ENCODE measurements around the gene YJEFN3.

YJEFN3 gene

DNA sequence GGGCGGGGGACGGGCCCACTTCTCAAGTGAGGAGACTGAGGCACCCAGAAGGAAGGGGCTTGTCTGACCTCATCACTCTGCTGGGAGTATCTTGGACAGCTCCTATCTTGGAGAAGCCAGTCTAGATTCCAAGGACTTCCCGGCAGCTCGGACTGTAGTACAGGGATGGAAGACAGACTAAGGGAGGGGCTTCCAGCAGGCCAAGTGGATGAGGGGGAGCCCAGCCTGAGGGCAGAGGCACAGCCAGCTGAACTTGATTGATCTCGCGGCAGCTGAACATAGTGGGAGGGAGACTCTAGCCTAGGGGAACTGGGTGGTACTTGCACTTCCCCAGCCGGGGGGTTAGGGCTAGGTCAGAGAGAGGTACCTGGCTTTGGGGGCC lies 10.1 kb downstream of the YJEFN3 start:
- Mint-ChIP-seq H3K27ac (peak overlapping the region; percentile 33), H3K27me3 (peaks cover 50% of the 10 kb centered on the region), H3K4me3 (peak overlapping the region; percentile 63), H3K36me3 (no peaks in the 10 kb centered on the region), H3K4me1 (peaks cover 34% of the 10 kb centered on the region), H3K9me3 (no peaks in the 10 kb centered on the region)
- ATAC-seq, result peak; percentile 13

DNA sequence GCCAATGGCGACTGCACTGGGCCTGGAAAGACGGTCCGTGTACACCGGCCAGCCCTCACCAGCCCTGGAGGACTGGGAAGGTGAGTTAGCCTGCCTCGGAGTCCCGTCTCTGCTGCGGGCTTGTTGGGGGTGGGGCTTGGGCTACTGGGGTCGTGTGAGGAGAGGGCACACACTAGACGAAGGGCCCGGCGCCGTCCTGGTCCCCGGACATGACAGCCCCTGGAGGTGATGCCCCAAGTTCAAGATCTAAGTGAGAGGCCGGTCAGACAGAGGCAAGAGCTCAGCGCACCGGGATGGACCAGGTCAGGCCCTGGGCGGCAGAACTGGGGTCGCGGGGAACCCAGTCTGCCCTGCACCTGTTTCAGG lies 11.0 kb downstream of the YJEFN3 start:
- Mint-ChIP-seq H3K27me3 (peaks cover 54% of the 10 kb centered on the region), H3K4me1 (peaks cover 34% of the 10 kb centered on the region), H3K36me3 (no peaks in the 10 kb centered on the region), H3K27ac (no peak overlapping the region), H3K9me3 (no peaks in the 10 kb centered on the region), H3K4me3 (peak overlapping the region; percentile 24)
- ATAC-seq, result no peak

DNA sequence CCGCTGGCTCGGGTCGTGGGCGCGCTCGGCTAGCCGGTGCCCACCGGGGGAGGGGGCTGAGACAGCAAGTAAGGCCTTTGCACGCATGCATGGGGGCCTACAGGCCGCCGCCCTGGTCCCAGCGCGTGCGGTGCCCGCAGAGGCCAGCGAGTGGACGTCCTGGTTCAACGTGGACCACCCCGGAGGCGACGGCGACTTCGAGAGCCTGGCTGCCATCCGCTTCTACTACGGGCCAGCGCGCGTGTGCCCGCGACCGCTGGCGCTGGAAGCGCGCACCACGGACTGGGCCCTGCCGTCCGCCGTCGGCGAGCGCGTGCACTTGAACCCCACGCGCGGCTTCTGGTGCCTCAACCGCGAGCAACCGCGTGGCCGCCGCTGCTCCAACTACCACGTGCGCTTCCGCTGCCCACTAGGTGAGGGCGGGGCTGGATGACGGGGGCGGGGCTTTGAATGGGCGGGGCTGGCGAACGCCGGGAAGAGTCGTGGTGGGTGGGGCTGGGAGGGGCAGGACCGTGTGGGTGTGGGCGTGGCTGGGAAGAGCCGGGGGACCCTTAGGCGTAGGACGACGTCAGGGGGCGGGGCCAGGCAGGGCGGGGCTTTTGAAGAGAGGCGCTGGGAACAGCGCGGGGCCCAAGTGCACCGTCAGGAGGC lies 11.5 kb downstream of the YJEFN3 start:
- peak overlapping the region; percentile 56 for H3K4me3 Mint-ChIP-seq
- peak; percentile 16 for ATAC-seq
- H3K9me3 Mint-ChIP-seq, result no peaks in the 10 kb centered on the region
- H3K27me3 Mint-ChIP-seq, result peaks cover 54% of the 10 kb centered on the region
- H3K4me1 Mint-ChIP-seq, result peaks cover 34% of the 10 kb centered on the region
- peak overlapping the region; percentile 25 for H3K27ac Mint-ChIP-seq
- no peaks in the 10 kb centered on the region for H3K36me3 Mint-ChIP-seq

DNA sequence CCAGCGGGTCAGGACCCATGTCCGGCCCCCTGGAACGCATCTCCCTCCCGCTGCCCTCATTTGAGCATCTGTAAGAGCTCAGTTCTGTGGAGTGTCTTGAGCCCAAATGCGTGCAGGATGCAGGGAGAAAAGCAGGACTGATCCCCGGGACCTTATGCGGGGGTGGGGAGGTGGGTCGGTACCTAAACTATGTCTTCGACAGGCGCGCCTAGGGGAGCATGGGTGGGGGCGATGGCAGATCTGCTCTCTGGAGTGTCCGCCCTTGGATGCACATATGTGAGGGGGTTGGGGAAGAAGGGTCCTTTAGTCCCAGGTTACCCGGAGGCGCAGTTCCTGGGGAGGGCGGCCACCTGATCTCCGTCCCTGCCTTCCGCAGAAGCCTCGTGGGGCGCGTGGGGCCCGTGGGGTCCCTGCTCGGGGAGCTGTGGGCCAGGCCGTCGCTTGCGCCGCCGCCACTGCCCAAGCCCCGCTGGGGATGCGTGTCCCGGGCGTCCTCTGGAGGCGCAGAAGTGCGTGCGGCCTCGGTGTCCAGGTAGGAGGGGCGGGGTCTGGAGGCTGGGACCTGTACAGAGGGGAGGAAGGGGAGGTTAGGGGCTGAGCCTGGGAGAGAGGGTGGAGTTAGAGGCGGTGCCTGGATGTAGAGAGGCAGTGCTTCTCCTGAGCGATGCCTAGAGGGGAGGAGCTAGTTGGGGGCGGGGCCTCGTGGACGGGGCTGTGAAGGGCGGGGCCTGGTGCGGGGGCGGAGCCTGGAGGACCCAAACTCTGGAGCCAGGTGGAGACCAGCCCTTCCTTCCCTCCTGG lies 12.2 kb downstream of the YJEFN3 start:
- no peaks in the 10 kb centered on the region for H3K9me3 Mint-ChIP-seq
- peak overlapping the region; percentile 56 for H3K4me3 Mint-ChIP-seq
- no peaks in the 10 kb centered on the region for H3K36me3 Mint-ChIP-seq
- H3K27me3 Mint-ChIP-seq, result peaks cover 54% of the 10 kb centered on the region
- ATAC-seq, result peak; percentile 80
- H3K27ac Mint-ChIP-seq, result peak overlapping the region; percentile 25
- peaks cover 34% of the 10 kb centered on the region for H3K4me1 Mint-ChIP-seq

DNA sequence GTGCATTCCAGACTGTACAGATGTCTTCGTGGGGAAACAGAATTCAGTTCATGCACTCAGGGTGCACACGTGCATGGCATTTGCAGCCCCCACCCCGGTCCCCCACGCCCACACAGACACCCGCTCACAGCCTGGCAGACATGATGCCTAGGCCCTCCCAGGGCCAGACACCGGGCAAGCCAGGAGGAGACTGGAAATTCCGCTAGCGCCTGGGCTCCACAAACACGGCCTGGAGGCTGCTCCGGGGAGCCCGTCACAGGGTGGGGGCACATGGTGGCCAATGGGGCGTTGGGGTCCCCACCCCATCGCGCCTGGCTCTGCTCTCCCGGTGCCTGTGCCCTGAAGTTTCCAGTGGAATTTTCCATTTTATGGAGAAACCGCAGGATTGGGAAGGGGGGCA lies 12.9 kb downstream of the YJEFN3 start:
- Mint-ChIP-seq H3K27me3 (peaks cover 54% of the 10 kb centered on the region), H3K27ac (no peak overlapping the region), H3K4me1 (peaks cover 33% of the 10 kb centered on the region), H3K9me3 (no peaks in the 10 kb centered on the region), H3K36me3 (no peaks in the 10 kb centered on the region), H3K4me3 (peak overlapping the region; percentile 56)
- ATAC-seq, result no peak

DNA sequence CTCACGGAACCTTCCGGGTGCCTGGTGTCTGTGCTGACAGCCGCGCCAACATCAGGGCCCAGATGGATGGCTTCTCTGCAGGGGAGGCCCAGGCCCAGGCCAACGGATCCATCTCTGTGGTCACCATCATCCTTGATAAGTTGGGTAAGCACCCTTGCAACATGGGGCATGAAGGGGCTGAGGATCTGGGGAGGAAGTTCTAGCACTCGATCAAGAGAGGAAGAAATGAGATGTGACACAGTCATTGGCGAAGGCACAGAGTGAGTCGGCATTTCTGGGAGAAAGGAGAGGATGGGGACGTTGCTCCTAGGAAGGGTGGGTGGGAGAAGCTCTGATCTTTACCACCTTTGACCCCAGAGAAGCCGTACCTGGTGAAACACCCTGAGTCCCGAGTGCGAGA lies 13.8 kb downstream of the YJEFN3 start:
- Mint-ChIP-seq H3K4me1 (peaks cover 26% of the 10 kb centered on the region), H3K36me3 (no peaks in the 10 kb centered on the region), H3K4me3 (no peak overlapping the region), H3K27ac (no peak overlapping the region), H3K9me3 (no peaks in the 10 kb centered on the region), H3K27me3 (peaks cover 54% of the 10 kb centered on the region)
- no peak for ATAC-seq

DNA sequence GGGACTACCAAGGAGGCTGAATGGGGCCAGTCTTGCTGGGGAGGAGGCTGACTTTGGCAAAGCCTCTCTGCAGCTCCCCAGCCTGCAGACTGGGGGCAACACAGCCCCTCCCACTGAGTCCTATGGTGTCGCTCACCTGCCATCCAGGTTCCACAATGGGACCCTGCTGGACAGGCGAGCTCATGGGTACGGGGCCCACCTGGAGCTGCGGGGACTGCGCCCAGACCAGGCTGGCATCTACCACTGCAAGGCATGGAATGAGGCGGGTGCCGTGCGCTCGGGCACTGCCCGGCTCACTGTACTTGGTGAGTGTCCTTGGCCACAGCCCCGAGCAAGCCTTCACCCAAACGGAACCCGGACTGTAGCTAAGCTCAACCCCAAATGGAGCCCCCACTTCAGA lies 14.4 kb downstream of the YJEFN3 start:
- no peak for ATAC-seq
- H3K36me3 Mint-ChIP-seq, result no peaks in the 10 kb centered on the region
- peaks cover 23% of the 10 kb centered on the region for H3K4me1 Mint-ChIP-seq
- no peaks in the 10 kb centered on the region for H3K9me3 Mint-ChIP-seq
- no peak overlapping the region for H3K27ac Mint-ChIP-seq
- H3K27me3 Mint-ChIP-seq, result peaks cover 54% of the 10 kb centered on the region
- H3K4me3 Mint-ChIP-seq, result no peak overlapping the region

DNA sequence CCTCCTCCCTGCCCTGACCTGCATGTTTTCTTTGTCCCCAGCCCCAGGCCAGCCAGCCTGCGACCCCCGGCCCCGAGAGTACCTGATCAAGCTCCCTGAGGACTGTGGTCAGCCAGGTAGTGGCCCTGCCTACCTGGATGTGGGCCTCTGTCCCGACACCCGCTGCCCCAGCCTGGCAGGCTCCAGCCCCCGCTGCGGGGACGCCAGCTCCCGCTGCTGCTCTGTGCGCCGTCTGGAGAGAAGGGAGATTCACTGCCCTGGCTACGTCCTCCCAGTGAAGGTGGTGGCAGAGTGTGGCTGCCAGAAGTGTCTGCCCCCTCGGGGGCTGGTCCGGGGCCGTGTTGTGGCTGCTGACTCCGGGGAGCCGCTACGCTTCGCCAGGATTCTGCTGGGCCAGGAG lies 14.9 kb downstream of the YJEFN3 start:
- ATAC-seq, result no peak
- Mint-ChIP-seq H3K4me1 (peaks cover 19% of the 10 kb centered on the region), H3K27me3 (peaks cover 54% of the 10 kb centered on the region), H3K9me3 (no peaks in the 10 kb centered on the region), H3K4me3 (no peak overlapping the region), H3K36me3 (no peaks in the 10 kb centered on the region), H3K27ac (no peak overlapping the region)

DNA sequence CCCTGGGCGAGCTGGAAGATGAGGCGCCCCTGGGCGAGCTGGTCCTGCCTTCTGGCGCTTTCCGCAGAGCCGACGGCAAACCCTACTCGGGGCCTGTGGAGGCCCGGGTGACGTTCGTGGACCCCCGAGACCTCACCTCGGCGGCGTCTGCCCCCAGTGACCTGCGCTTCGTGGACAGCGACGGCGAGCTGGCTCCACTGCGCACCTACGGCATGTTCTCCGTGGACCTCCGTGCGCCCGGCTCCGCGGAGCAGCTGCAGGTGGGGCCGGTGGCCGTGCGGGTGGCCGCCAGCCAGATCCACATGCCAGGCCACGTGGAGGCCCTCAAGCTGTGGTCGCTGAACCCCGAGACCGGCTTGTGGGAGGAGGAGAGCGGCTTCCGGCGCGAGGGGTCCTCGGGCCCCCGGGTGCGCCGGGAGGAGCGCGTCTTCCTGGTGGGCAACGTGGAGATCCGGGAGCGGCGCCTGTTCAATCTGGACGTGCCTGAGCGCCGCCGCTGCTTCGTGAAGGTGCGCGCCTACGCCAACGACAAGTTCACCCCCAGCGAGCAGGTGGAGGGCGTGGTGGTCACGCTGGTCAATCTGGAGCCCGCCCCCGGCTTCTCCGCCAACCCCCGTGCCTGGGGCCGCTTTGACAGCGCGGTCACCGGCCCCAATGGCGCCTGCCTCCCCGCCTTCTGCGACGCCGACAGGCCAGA lies 15.7 kb downstream of the YJEFN3 start:
- H3K4me3 Mint-ChIP-seq, result no peak overlapping the region
- peaks cover 12% of the 10 kb centered on the region for H3K4me1 Mint-ChIP-seq
- H3K36me3 Mint-ChIP-seq, result no peaks in the 10 kb centered on the region
- no peaks in the 10 kb centered on the region for H3K9me3 Mint-ChIP-seq
- H3K27me3 Mint-ChIP-seq, result peaks cover 54% of the 10 kb centered on the region
- H3K27ac Mint-ChIP-seq, result no peak overlapping the region
- ATAC-seq, result no peak

DNA sequence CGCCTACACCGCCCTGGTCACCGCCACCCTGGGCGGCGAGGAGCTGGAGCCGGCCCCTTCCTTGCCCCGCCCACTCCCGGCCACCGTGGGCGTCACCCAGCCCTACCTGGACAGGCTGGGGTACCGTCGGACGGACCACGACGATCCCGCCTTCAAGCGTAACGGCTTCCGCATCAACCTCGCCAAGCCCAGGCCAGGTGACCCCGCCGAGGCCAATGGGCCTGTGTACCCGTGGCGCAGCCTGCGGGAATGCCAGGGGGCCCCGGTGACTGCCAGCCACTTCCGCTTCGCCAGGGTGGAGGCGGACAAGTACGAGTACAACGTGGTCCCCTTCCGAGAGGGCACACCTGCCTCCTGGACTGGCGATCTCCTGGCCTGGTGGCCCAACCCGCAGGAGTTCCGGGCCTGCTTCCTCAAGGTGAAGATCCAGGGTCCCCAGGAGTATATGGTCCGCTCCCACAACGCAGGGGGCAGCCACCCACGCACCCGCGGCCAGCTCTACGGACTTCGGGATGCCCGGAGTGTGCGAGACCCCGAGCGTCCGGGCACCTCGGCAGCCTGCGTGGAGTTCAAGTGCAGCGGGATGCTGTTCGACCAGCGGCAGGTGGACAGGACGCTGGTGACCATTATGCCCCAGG lies 16.4 kb downstream of the YJEFN3 start:
- ATAC-seq, result no peak
- Mint-ChIP-seq H3K4me3 (no peak overlapping the region), H3K4me1 (peaks cover 12% of the 10 kb centered on the region), H3K36me3 (no peaks in the 10 kb centered on the region), H3K27ac (no peak overlapping the region), H3K9me3 (no peaks in the 10 kb centered on the region), H3K27me3 (peaks cover 57% of the 10 kb centered on the region)

DNA sequence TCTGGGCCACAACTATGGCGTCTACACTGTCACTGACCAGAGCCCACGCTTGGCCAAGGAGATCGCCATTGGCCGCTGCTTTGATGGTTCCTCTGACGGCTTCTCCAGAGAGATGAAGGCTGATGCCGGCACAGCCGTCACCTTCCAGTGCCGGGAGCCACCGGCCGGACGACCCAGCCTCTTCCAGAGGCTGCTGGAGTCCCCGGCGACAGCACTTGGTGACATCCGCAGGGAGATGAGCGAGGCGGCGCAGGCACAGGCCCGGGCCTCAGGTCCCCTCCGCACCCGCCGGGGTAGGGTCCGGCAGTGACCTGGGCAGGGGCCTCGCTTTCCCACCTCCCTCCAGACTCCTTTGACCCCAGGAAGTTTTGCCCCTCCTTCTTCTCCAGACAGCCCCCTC lies 17.0 kb downstream of the YJEFN3 start:
- H3K4me1 Mint-ChIP-seq, result peaks cover 9% of the 10 kb centered on the region
- peaks cover 55% of the 10 kb centered on the region for H3K27me3 Mint-ChIP-seq
- H3K36me3 Mint-ChIP-seq, result no peaks in the 10 kb centered on the region
- ATAC-seq, result no peak
- no peak overlapping the region for H3K27ac Mint-ChIP-seq
- no peak overlapping the region for H3K4me3 Mint-ChIP-seq
- no peaks in the 10 kb centered on the region for H3K9me3 Mint-ChIP-seq

DNA sequence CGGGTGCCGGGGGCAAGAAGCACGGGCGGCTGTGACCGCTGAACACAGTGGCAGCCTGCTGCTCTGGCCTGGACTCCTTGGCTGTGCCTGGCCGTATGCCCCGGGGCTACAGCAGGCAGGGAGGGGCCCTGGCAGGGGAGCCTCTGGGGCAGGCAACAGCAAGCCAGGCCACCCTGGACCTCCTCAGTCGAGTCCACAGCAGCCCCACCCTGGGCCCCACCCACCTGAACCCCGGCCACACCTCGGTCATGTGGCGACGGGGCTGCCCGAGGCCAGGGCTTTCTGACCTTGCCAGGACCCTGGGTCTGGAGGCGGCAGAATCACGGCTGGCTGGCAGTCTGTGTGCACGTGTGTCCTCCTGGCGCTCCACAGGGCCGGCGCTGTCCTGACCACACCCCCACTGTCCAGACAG lies 18.0 kb downstream of the YJEFN3 start:
- no peaks in the 10 kb centered on the region for H3K9me3 Mint-ChIP-seq
- no peaks in the 10 kb centered on the region for H3K4me1 Mint-ChIP-seq
- H3K27ac Mint-ChIP-seq, result no peak overlapping the region
- H3K4me3 Mint-ChIP-seq, result no peak overlapping the region
- ATAC-seq, result no peak
- H3K36me3 Mint-ChIP-seq, result no peaks in the 10 kb centered on the region
- peaks cover 45% of the 10 kb centered on the region for H3K27me3 Mint-ChIP-seq

DNA sequence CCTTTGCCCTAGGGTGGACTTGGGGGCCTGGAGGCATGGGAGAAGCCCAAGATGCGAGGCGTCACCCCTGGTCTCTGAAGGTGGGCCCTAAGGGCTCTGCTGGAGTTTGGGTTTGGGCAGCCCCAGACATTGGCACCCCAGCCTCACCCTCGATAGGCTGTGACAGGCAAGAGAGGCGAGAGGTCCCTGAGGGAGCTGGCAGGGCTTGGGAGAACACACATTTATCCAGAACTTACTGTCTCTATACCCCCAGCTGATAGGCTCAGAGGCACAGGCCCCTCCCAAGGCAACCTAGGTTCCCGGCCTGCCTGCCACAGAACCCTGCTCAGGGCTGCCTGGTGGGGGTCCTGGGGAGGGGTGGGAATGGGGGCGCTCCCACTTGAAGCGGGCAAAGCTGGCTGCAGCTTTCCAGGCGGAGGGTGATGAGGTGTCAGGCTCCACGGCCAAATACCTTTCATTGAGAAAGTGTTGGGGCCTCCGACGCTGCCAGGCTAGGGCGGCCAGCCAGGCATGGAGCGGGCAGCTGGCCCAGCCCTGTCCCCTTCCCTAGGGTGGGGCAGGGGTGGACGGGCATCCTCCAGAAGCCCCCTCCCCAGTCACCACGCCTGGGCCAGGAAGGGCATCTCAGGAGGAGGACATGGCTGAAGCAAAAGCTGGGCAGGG lies 19.1 kb downstream of the YJEFN3 start:
- H3K27me3 Mint-ChIP-seq, result peaks cover 34% of the 10 kb centered on the region
- no peaks in the 10 kb centered on the region for H3K9me3 Mint-ChIP-seq
- no peak for ATAC-seq
- no peaks in the 10 kb centered on the region for H3K36me3 Mint-ChIP-seq
- H3K27ac Mint-ChIP-seq, result no peak overlapping the region
- no peaks in the 10 kb centered on the region for H3K4me1 Mint-ChIP-seq
- no peak overlapping the region for H3K4me3 Mint-ChIP-seq

DNA sequence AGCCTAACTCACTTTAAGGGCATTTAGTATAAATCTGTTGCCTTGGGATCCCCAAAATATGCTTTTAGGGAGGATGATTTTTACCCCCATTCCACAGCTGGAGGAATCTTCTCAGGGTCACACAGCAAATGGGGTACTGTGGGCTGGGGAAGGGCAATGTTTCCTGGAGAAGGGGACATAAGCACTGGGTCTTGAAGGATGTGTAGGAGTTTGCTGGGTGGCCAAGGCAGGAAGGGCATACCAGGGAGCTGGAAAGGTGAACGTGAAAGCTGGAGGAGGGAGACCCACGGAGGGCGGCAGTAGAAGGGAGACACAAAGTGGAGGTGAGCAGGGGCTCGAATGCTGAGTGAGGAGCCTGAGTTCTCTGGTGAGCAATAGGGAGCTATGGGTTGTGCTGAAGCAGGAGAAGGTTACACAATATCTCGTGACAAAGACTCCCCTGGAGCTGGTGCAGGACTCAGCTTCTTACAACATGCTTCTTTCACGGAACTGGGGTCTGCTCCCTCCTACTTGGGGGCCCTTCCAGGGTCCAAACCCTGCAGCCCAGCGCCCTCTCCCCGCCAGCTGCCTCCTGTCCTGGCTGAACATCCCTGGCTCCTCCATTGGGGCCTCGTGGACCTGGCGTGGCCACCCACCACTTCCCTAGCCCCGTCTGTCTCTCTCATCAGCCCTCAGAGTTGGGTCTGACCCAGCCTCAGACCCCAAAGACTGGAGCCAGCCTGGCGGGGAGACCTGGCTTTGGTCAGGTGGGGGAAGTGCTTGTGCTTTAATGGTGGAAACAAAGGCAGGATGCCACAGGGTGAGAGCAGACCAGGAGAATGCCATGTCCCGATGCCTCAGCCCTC lies 20.4 kb downstream of the YJEFN3 start:
- Mint-ChIP-seq H3K36me3 (no peaks in the 10 kb centered on the region), H3K4me3 (no peak overlapping the region), H3K27ac (no peak overlapping the region), H3K4me1 (peaks cover 3% of the 10 kb centered on the region), H3K27me3 (peaks cover 22% of the 10 kb centered on the region), H3K9me3 (no peaks in the 10 kb centered on the region)
- ATAC-seq, result no peak
